ENCODE measurements around the gene TTYH2. TPM values are rescaled to one million over a fixed set of nuclear protein-coding genes. Genes with fewer than 3 reads are reported as not detected.

Gene TTYH2, protein sequence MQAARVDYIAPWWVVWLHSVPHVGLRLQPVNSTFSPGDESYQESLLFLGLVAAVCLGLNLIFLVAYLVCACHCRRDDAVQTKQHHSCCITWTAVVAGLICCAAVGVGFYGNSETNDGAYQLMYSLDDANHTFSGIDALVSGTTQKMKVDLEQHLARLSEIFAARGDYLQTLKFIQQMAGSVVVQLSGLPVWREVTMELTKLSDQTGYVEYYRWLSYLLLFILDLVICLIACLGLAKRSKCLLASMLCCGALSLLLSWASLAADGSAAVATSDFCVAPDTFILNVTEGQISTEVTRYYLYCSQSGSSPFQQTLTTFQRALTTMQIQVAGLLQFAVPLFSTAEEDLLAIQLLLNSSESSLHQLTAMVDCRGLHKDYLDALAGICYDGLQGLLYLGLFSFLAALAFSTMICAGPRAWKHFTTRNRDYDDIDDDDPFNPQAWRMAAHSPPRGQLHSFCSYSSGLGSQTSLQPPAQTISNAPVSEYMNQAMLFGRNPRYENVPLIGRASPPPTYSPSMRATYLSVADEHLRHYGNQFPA
- 1.7 and 3.1 TPM in 2 replicates for total RNA-seq (2014; rRNA removed; shearing (Covaris generic))
- total RNA-seq (2022), result 3.8 and 4.3 TPM in 2 replicates
- Bru-seq, nascent RNA, result percentile 38 among the genes with signal in this experiment
- percentile 33 among the genes with signal in this experiment for BruChase-seq, experiment 1, labeled RNA remaining after a 6-hour chase
- percentile 35 among the genes with signal in this experiment for BruChase-seq, experiment 2, labeled RNA remaining after a 2-hour chase
- long read RNA-seq, transcript TTYH2-201 (14 exons, 3,490 nt), result major isoform, 7 of 15 reads
- long read RNA-seq, partial matches to known transcripts, result 4 of 15 reads
- long read RNA-seq, other reads (novel, unspliced or antisense), result 4 of 15 reads

DNA sequence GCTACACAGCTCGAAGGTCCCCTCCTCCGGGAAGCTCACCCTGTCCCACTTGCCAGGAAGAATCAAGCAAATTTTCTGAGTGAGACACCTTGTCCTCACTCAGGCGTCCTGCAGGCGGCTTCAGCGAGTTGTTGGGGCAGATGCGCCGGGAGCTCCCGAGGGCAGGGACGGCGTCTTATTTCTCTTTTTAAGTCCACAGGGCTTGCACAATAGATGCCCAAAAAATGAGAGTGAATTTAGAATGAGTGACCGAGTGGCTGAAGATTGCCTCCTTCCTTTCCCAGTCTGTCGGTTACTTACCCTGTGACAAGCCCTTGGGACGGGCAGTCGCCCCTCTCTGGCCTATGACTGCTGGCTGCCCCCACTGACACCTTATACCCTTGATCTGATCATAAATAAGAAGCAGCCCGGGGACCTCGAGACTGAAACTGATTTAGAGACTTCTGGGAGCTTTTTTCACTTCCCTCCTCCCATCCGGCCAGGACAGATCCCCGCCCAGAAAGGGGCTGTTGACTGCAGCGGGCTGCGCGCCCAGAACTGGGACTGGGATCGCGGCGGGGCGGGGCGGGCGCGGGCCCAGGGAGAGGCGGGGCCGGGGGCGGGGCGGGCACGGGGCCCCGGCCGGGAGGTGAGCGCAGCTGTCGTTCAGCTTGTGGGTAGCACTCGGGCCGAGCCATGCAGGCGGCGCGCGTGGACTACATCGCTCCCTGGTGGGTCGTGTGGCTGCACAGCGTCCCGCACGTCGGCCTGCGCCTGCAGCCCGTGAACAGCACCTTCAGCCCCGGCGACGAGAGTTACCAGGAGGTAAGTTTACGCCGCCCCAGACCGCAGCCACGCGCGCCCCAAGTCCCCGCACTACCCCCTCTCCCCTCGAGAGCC is at the start of gene TTYH2:
TTYH2 (plus strand) TSS at position 659 of the 879 bp plus-strand sequence; CDS start at position 676, 17 bp downstream.
- no TSS peak for BruUV-seq (replicated peaks)
- Histone ChIP-seq H3K4me1 (ENCODE audit: insufficient read depth, low read length, poor library complexity, severe bottlenecking) (peaks cover 56% of the 10 kb centered on the region), H3K36me3 (ENCODE audit: insufficient read depth, low read length) (peaks cover 41% of the 10 kb centered on the region), H2AFZ (ENCODE audit: low read length) (peak within 1 kb of the TSS; percentile 53), H3K9me3 (ENCODE audit: low read length) (no peaks in the 10 kb centered on the region), H4K20me1 (ENCODE audit: insufficient read depth, low read length) (peaks cover 6% of the 10 kb centered on the region; the same call in 1 of the 2 replicates), H3K9me2 (ENCODE audit: insufficient read depth, low read length) (no peaks in the 10 kb centered on the region), H3K4me3 (ENCODE audit: low read depth, low read length, poor library complexity, severe bottlenecking) (peak within 1 kb of the TSS; percentile 68), H3K79me2 (ENCODE audit: insufficient read depth, low read depth, low read length) (peaks cover 2% of the 10 kb centered on the region; the same call in 1 of the 2 replicates), H3K27ac (ENCODE audit: low read depth, low read length, poor library complexity, severe bottlenecking) (peak within 1 kb of the TSS; percentile 53), H3K4me2 (ENCODE audit: low read length) (peak within 1 kb of the TSS; percentile 80)
- CTCF ChIA-PET (ENCODE audit: unreplicated experiment), result interaction anchor here (0.7 kb wide), 1 partner anchor 9 kb away, joined by 3 read pairs; no protein-coding TSS in a partner anchor
- DNase-seq (ENCODE audit: low spot score), result peak; percentile 83
- POLR2A ChIA-PET, result interaction anchor here (0.7 kb wide), 1 partner anchor 73 kb away, joined by 3 read pairs; no protein-coding TSS in a partner anchor
- TF ChIP-seq EZH2phosphoT487 (IDR thresholded peaks at IDR 0.05; ENCODE audit: borderline replicate concordance, low read depth, low read length), result no peak
- TF ChIP-seq, protein P1, sequence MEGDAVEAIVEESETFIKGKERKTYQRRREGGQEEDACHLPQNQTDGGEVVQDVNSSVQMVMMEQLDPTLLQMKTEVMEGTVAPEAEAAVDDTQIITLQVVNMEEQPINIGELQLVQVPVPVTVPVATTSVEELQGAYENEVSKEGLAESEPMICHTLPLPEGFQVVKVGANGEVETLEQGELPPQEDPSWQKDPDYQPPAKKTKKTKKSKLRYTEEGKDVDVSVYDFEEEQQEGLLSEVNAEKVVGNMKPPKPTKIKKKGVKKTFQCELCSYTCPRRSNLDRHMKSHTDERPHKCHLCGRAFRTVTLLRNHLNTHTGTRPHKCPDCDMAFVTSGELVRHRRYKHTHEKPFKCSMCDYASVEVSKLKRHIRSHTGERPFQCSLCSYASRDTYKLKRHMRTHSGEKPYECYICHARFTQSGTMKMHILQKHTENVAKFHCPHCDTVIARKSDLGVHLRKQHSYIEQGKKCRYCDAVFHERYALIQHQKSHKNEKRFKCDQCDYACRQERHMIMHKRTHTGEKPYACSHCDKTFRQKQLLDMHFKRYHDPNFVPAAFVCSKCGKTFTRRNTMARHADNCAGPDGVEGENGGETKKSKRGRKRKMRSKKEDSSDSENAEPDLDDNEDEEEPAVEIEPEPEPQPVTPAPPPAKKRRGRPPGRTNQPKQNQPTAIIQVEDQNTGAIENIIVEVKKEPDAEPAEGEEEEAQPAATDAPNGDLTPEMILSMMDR (conservative IDR thresholded peaks at IDR 0.05; ENCODE audit: low read length), result peak; percentile 47; the same call in 1 of the 2 replicates
- intact Hi-C loops (cut with micrococcal nuclease; ENCODE audit: unreplicated experiment), result loop anchor here (5.0 to 10.0 kb wide), 3 partner anchors 139 to 621 kb away; no protein-coding TSS in a partner anchor

DNA sequence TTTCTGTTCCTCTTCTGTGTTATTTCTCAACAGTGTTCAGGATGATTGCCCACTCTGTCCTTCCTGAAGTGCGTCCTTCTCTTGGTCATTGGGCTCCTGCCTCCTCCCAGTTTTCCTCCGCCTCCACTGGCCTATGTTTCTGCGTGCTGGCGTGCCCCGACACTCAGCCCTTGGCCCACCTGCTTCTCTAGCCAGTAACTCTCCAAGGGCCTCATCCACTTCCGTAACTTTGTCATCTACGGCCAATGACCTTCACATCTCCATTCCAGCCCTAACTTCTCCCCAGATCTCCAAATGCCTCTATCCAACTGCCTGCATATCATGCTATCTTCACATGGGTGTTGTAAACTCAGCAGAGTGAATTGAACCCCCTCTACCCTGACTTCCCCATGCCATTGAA is 49.5 kb upstream of the TTYH2 start:
- BruUV-seq (replicated peaks), result no TSS peak

More for the DNA sequence above, 49.5 kb upstream of the TTYH2 start:
- no peaks in the 10 kb centered on the region for H3K9me2 ChIP-seq (ENCODE audit: insufficient read depth, low read length)
- no peaks in the 10 kb centered on the region for H3K79me2 ChIP-seq (ENCODE audit: insufficient read depth, low read depth, low read length)
- H3K27ac ChIP-seq (ENCODE audit: low read depth, low read length, poor library complexity, severe bottlenecking), result no peak overlapping the region
- H3K4me2 ChIP-seq (ENCODE audit: low read length), result no peak overlapping the region
- no peaks in the 10 kb centered on the region for H3K36me3 ChIP-seq (ENCODE audit: insufficient read depth, low read length)
- H4K20me1 ChIP-seq (ENCODE audit: insufficient read depth, low read length), result no peaks in the 10 kb centered on the region
- H3K9me3 ChIP-seq (ENCODE audit: low read length), result no peaks in the 10 kb centered on the region
- CTCF ChIA-PET (ENCODE audit: unreplicated experiment), result no interaction called here
- H3K4me3 ChIP-seq (ENCODE audit: low read depth, low read length, poor library complexity, severe bottlenecking), result no peak overlapping the region
- intact Hi-C loops (cut with micrococcal nuclease; ENCODE audit: unreplicated experiment), result no loop called here
- H2AFZ ChIP-seq (ENCODE audit: low read length), result no peak overlapping the region
- TF ChIP-seq, protein P1 (conservative IDR thresholded peaks at IDR 0.05; ENCODE audit: low read length), result no peak
- TF ChIP-seq EZH2phosphoT487 (IDR thresholded peaks at IDR 0.05; ENCODE audit: borderline replicate concordance, low read depth, low read length), result no peak
- POLR2A ChIA-PET, result interaction anchor here (0.6 kb wide), 1 partner anchor 164 kb away, joined by 3 read pairs; no protein-coding TSS in a partner anchor
- no peaks in the 10 kb centered on the region for H3K4me1 ChIP-seq (ENCODE audit: insufficient read depth, low read length, poor library complexity, severe bottlenecking)
- DNase-seq (ENCODE audit: low spot score), result no peak
